Activated CD4-positive, alpha-beta memory T cell treated with anti-CD3 and anti-CD28 coated beads, Interleukin-2, amount 10 ng/mL, durations not matched to agents 7 days and 5 days (primary cell): ENCODE results near the gene TBC1D9. TPM values are rescaled to one million over a fixed set of nuclear protein-coding genes. Genes with fewer than 3 reads are reported as not detected.

ENCODE experiments used
- CTCF ChIA-PET: fragments of 350-600 bp; sonication (Branson Sonifier 250); formaldehyde crosslinking; loops from one replicate; lab custom pipeline; 2021; ENCODE audit warnings: antibody characterized with exemption, inconsistent platforms; lab: Charles Lee
- POLR2A ChIA-PET: fragments of 350-600 bp; sonication (Branson Sonifier 250); formaldehyde crosslinking; loops from one replicate; lab custom pipeline; 2021; ENCODE audit warnings: antibody characterized with exemption; lab: Charles Lee
- DNase-seq: peaks from one replicate; pipeline ENCODE4 v3.0.0-alpha.2; 2020
- H3K27ac Mint-ChIP-seq: one replicate; pipeline ENCODE4 v1.8.0; 2021; ENCODE audit warnings: mild to moderate bottlenecking, mixed read lengths
- H3K27me3 Mint-ChIP-seq: one replicate; pipeline ENCODE4 v1.8.0; 2021; ENCODE audit warnings: mixed read lengths
- H3K36me3 Mint-ChIP-seq: one replicate; pipeline ENCODE4 v1.8.0; 2021; ENCODE audit warnings: low read depth, mixed read lengths
- H3K4me1 Mint-ChIP-seq: one replicate; pipeline ENCODE4 v1.8.0; 2021; ENCODE audit warnings: mixed read lengths
- H3K4me3 Mint-ChIP-seq: one replicate; pipeline ENCODE4 v1.8.0; 2021; ENCODE audit warnings: mild to moderate bottlenecking, mixed read lengths
- H3K9me3 Mint-ChIP-seq: one replicate; pipeline ENCODE4 v1.8.0; 2021; ENCODE audit warnings: mixed read lengths
- total RNA-seq, 2 experiments: library from RNA; stranded (reverse); gene quantifications; one replicate each; pipeline ENCODE4 v1.2.3, GENCODE V29; 2021

Gene TBC1D9
- total RNA-seq, 2 experiments from 2014 or later, result 0.15 TPM; not detected in 1

DNA sequence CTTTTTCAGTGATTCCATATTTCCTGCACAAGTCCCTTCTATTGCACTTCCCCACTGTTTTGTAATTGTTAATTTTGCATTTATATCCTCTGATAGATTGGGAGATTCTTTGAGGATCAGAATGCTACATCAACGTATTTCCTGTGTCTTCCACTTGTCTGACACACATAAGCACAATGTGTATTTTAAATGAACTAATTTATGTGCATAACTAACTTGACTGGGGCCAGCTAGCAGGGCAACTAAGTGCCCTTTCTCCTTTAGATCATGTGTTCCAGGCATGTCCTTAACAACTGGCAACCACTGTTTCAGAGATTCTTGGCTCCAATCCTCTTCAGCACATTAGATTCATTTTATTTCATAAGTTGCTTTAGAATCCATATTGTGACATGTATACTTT, 171.7 kb downstream of the TBC1D9 start:
- Mint-ChIP-seq H3K4me3 (no peak overlapping the region), H3K27me3 (peaks cover 25% of the 10 kb centered on the region), H3K4me1 (no peaks in the 10 kb centered on the region), H3K36me3 (no peaks in the 10 kb centered on the region), H3K9me3 (no peaks in the 10 kb centered on the region), H3K27ac (no peak overlapping the region)
- DNase-seq, result no peak
- CTCF ChIA-PET, result no interaction called here
- POLR2A ChIA-PET, result no interaction called here

DNA sequence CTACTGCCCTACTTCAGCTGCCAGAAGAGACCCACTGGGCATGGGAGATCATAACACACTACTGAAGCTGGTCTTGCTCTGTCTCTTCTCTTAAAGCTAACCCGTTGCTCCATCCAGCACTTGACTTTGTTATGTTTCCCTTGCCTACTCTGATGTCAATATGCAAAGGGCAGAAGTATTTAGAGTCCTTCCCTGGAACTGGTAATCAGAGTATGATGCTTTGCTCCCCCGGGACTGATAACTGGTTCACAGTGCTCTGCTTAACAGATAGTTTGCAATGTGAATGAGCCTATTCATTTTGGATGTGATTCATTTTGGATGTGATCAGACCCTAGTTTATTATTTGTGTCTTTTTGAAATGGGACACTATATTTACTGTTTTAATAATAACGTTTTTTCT, 175.1 kb downstream of the TBC1D9 start:
- no peak overlapping the region for H3K27ac Mint-ChIP-seq
- H3K36me3 Mint-ChIP-seq, result no peaks in the 10 kb centered on the region
- H3K27me3 Mint-ChIP-seq, result peaks cover 40% of the 10 kb centered on the region
- no peak overlapping the region for H3K4me3 Mint-ChIP-seq
- H3K4me1 Mint-ChIP-seq, result no peaks in the 10 kb centered on the region
- DNase-seq, result no peak
- H3K9me3 Mint-ChIP-seq, result no peaks in the 10 kb centered on the region
- ChIA-PET POLR2A (no interaction called here), CTCF (interaction anchor here (0.7 kb wide), 1 partner anchor 29 kb away, joined by 3 read pairs; no protein-coding TSS in a partner anchor)

DNA sequence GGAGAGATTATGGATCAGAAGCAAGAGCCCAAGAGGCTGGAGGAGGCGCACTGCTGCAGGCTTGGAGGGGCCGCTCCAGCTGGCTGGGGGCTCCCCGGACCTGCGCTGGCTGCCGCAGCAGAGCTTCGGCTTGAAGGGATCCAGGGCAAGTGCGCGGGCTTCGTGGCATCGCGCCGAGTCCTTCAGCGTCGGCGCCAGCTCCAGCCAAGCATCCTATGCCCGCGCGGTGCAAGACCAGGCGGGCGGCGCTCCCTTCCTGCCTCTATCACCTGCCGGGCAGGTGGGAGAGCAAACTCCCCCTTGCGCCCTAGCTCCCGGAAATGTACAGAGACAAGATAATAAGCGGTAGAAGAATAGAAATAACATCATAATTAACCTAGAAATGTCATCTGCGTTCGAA, 176.9 kb downstream of the TBC1D9 start:
- no peak overlapping the region for H3K4me3 Mint-ChIP-seq
- ChIA-PET POLR2A (no interaction called here), CTCF (no interaction called here)
- no peak overlapping the region for H3K27ac Mint-ChIP-seq
- H3K4me1 Mint-ChIP-seq, result no peaks in the 10 kb centered on the region
- no peak for DNase-seq
- no peaks in the 10 kb centered on the region for H3K36me3 Mint-ChIP-seq
- H3K27me3 Mint-ChIP-seq, result peaks cover 37% of the 10 kb centered on the region
- no peaks in the 10 kb centered on the region for H3K9me3 Mint-ChIP-seq

DNA sequence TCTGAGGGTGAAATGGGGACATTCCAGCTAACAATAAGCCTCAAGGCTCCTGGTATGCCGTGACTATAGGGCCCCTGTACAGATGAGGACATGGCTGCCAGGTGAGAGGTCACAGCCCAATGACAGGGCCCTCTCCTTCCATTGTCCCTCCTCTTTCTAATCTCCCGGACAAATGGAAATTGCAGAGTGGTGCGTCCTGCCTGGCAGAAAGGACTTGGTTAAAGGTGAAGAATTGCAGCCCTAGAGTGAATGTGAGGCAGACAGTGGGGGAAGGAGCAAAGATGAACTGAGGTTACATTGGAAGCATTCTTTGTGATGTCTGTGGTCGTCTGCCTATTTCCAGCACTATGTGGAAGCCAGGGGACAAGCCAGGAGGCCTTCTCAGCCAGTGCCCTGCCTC, 180.7 kb downstream of the TBC1D9 start:
- Mint-ChIP-seq H3K27ac (no peak overlapping the region), H3K36me3 (no peaks in the 10 kb centered on the region), H3K27me3 (peaks cover 52% of the 10 kb centered on the region), H3K4me1 (no peaks in the 10 kb centered on the region), H3K9me3 (no peaks in the 10 kb centered on the region), H3K4me3 (no peak overlapping the region)
- no peak for DNase-seq
- CTCF ChIA-PET, result interaction anchor here (0.7 kb wide), 1 partner anchor 32 kb away, joined by 3 read pairs; no protein-coding TSS in a partner anchor
- POLR2A ChIA-PET, result no interaction called here

DNA sequence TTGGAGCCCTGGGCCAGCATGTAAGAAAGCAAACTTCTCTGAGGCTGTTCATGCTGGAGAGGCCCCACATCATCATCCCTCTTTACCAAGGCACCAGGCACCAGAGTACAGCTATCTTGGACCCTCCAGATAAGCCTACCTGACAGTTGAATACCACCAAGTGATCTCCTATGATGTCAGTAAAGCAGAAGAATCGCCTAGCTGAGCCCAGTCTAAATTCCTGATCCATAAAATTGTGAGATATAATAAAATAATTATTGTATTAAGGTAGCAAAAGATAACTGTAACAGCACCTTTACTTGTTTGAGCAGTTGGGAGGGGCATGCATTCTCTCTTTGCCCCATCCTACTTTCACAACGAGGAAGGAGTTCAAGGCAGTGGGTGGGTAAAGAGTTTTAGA, 184.6 kb downstream of the TBC1D9 start:
- no peak overlapping the region for H3K4me3 Mint-ChIP-seq

More for the DNA sequence above, 184.6 kb downstream of the TBC1D9 start:
- Mint-ChIP-seq H3K4me1 (peaks cover 2% of the 10 kb centered on the region), H3K9me3 (no peaks in the 10 kb centered on the region), H3K27ac (no peak overlapping the region), H3K27me3 (peaks cover 37% of the 10 kb centered on the region), H3K36me3 (peaks cover 2% of the 10 kb centered on the region)
- no peak for DNase-seq
- ChIA-PET POLR2A (no interaction called here), CTCF (no interaction called here)

Other genes with a start within 250 kb of the TBC1D9 start
- 10 to 100 TPM; 17.0 to 19.3 TPM for gene ELMOD2, start 232.2 kb downstream of the TBC1D9 start, total RNA-seq
- gene UCP1, start 187.4 kb downstream of the TBC1D9 start, total RNA-seq, result not detected